Bronchial epithelial cell (primary cell): ENCODE data around the gene SEC22A. TPM values are rescaled to one million over a fixed set of nuclear protein-coding genes. Genes with fewer than 3 reads are reported as not detected.
A peak's percentile ranks its signal among the peaks of the same experiment; 100 is the strongest.

Experiments
- DNase-seq: peaks from one replicate; pipeline ENCODE4 v3.0.0-alpha.2; 2010; ENCODE audit warnings: low read depth
- FAIRE-seq: peaks from 2 replicates; lab custom pipeline; 2011; peaks lifted over from hg19 to GRCh38; lab: Jason Lieb, UNC
- H3K27me3 ChIP-seq: 2 replicates; pipeline ENCODE4 v1.5.1; 2011; ENCODE audit warnings: low read length; ENCODE audit not compliant: control insufficient read depth, insufficient read depth
- H3K36me3 ChIP-seq: 2 replicates; pipeline ENCODE4 v1.5.1; 2011; ENCODE audit warnings: low read length; ENCODE audit not compliant: control insufficient read depth, insufficient read depth
- H3K4me3 ChIP-seq: 2 replicates; pipeline ENCODE4 v1.5.1; 2011; ENCODE audit warnings: mild to moderate bottlenecking, low read depth, low read length, control low read depth
- CTCF ChIP-seq: IDR thresholded peaks from 2 replicates; pipeline ENCODE4 v1.5.1; 2011; ENCODE audit warnings: mild to moderate bottlenecking, moderate library complexity, low read length, control low read depth, inconsistent platforms; ENCODE audit not compliant: insufficient read depth, severe bottlenecking
- total RNA-seq: library from RNA; depleted of rRNA; stranded (reverse); fragments of >200 nt; gene quantifications from 2 replicates; pipeline ENCODE4 v1.2.1, GENCODE V29; 2014

The SEC22A gene
- total RNA-seq, 1 donor from 2014 or later: 44.0 TPM

DNA sequence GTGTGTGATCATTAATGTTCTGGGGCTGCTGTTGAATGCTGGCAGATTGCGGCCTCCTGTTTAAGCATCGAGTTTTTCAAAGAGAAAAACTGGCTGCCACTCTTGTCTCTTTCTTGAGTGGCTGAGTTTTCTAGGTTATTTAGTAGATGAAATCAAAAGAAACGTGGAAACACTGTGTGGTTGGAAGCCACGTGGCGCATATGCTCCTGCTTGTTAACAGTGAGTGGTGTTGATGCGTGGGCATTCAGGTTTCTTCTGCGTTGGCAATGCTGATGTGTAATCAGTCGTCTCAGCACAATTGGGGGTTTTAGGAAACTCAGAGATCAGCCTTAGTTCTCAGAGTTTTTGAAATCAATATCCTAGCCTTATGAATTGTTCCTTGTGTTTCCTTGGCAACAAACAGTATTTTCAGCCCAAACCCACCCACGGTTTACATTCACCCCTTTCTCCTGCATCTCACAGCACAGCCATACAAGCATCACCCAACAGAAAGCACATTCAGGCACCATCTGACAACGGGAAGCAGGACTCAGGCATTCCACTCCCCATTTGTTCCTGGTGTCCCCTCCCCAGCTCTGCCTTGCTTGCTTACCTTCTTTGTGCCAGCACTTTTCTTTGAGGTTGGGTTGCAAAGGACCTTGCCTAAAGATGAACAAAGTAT, 74.7 kb downstream of the SEC22A start:
- no peak overlapping the region for H3K4me3 ChIP-seq

DNA sequence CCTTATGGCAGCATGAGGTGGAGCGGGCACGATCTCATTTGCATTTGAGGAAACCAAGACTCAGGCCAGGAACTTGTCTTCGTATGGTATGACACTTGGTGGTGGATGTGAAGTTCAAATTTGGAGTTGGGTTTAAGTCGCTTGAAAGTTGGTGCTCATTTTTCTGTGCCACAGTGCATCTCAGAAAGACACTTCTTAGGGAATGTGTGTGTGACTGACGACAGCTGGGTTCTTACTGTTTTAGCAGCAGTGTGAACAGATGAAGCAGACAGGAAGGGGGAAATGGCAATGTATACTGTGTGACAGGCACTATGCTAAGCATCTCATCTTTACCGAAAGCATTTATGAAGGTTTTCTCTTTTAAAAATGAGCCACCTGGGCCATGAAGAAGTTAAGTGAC, 75.4 kb downstream of the SEC22A start:
- FAIRE-seq: peak; percentile 62
- Histone ChIP-seq H3K4me3 (no peak overlapping the region), H3K36me3 (no peaks in the 10 kb centered on the region), H3K27me3 (no peaks in the 10 kb centered on the region)
- no peak for TF ChIP-seq CTCF
- no peak for DNase-seq

More for the DNA sequence above, 74.7 kb downstream of the SEC22A start:
- DNase-seq (no peak), FAIRE-seq (no peak)
- TF ChIP-seq CTCF: no peak
- H3K27me3 ChIP-seq: no peaks in the 10 kb centered on the region
- H3K36me3 ChIP-seq: no peaks in the 10 kb centered on the region

DNA sequence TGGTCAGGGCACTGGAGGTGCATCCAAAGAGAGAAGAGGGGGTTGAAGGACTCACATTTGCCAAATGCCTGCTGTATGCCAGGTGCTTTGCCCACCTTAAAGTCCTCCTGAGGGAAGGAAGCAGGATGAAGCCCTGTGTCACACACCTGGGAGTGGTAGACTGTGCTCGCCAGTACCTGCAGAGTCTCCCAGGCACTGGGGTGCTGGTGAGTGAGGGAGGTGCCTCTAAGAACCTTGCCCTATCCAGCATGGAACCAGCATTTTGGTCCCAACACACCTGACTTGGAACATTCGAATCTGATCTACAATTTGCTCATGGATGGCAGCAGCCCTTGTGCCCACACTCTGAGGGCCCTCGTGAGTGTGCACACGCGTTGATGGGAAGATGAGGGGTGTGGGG, 76.7 kb downstream of the SEC22A start:
- no peak overlapping the region for H3K4me3 ChIP-seq
- no peak for DNase-seq
- TF ChIP-seq CTCF: no peak
- FAIRE-seq: peak; percentile 55
- H3K27me3 ChIP-seq: no peaks in the 10 kb centered on the region
- no peaks in the 10 kb centered on the region for H3K36me3 ChIP-seq

DNA sequence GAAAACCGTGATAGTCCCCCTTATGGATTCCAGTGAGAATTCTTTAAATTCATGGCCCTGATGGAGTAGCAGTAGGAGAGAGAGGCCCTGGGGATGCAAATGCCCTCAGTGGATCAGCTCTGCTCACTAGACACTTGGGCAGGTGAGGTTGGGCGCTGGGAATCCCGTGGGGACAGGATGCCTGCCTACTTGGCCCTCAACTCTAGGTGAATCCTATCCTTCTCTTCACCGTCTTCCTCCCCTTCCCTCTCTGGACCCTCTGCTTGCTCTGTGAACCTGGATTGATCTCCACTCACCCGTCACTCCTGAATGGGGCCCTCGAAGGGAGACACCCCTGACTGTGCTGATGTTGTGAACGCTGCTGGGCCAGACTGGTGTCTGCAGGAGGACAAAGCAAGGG, 77.4 kb downstream of the SEC22A start:
- no peaks in the 10 kb centered on the region for H3K27me3 ChIP-seq
- no peaks in the 10 kb centered on the region for H3K36me3 ChIP-seq
- FAIRE-seq (peak; percentile 50), DNase-seq (no peak)
- no peak for TF ChIP-seq CTCF
- H3K4me3 ChIP-seq: no peak overlapping the region

DNA sequence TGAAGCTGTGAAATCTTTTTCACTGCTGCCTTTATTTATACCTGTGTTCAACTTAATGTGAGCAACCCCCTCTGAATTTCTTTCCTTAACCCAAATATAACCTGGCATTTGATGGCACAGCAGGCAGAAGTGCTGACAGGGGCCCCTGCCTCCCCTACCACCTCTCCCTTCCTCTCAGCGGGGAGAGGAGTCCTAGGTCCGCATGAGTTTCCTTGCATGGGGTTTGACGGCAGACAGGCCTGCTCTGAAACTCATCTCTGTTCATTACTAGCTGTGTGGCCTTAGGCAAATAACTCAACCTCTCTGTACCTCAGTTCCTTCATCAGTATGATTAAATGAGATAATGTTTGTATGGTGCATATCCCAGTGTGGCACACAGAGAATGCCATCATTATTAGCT, 79.7 kb downstream of the SEC22A start:
- Histone ChIP-seq H3K27me3 (no peaks in the 10 kb centered on the region), H3K36me3 (no peaks in the 10 kb centered on the region), H3K4me3 (no peak overlapping the region)
- TF ChIP-seq CTCF: no peak
- FAIRE-seq (peak; percentile 32), DNase-seq (no peak)

GRCh38 chr3:123281929-123282328, 80.2 kb downstream of the SEC22A start:
- no peak for DNase-seq
- no peak for FAIRE-seq
- TF ChIP-seq CTCF: no peak
- no peak overlapping the region for H3K4me3 ChIP-seq
- H3K27me3 ChIP-seq: no peaks in the 10 kb centered on the region
- no peaks in the 10 kb centered on the region for H3K36me3 ChIP-seq
